HG03558 (cell line): Measurements from ENCODE around the gene SLC28A3.
"Not testable (repeated sequence)": the region's sequence is repeated elsewhere in the genome, so short reads cannot be mapped to it uniquely, and the experiment has no call there.

Experiments used
- ATAC-seq: cut with Tn5 transposase; IDR thresholded peaks from one replicate; pipeline ENCODE4 v1.9.1; 2021; ENCODE audit warnings: moderate number of reproducible peaks; ENCODE audit not compliant: unreplicated experiment; ENCODE audit errors: extremely low read depth

Gene SLC28A3, protein sequence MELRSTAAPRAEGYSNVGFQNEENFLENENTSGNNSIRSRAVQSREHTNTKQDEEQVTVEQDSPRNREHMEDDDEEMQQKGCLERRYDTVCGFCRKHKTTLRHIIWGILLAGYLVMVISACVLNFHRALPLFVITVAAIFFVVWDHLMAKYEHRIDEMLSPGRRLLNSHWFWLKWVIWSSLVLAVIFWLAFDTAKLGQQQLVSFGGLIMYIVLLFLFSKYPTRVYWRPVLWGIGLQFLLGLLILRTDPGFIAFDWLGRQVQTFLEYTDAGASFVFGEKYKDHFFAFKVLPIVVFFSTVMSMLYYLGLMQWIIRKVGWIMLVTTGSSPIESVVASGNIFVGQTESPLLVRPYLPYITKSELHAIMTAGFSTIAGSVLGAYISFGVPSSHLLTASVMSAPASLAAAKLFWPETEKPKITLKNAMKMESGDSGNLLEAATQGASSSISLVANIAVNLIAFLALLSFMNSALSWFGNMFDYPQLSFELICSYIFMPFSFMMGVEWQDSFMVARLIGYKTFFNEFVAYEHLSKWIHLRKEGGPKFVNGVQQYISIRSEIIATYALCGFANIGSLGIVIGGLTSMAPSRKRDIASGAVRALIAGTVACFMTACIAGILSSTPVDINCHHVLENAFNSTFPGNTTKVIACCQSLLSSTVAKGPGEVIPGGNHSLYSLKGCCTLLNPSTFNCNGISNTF

DNA sequence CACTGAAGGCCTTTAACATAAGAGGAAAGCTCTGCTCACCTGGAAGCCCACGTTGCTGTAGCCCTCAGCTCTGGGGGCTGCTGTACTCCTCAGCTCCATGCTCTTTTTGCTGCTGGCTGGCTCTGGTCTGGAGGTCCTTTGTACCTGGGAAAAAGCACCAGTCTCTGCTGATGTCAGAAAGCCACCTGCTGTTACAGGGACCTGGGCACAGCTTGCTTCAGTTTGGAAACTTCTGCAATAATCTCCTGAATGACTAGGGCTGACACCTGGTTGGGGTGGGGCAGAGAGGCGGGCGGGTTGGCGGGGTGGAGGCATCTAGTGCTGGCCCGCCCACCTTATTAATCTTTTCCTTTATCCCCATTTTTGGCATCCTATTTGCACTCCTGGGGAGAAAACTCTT, at the start of gene SLC28A3:
SLC28A3 (minus strand) TSS at position 224 of the 400 bp plus-strand sequence; CDS start at position 99, 125 bp downstream.
- no peak for ATAC-seq

DNA sequence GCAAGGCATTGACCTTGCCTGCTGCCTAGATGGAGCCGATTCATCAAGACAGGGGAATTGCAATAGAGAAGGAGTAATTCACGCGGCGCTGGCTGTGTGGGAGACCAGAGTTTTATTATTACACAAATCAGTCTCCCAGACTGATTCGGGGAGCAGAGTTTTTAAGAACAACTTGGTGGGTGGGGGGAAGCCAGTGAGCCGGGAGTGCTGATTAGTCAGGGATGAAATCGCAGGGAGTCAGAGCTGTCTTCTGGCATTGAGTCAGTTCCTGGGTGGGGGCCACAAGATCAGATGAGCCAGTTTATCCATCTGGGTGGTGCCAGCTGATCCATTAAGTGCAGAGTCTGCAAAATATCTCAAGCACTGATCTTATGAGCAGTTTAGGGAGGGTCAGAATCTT, 49.7 kb upstream of the SLC28A3 start:
- ATAC-seq, result not testable (repeated sequence)

DNA sequence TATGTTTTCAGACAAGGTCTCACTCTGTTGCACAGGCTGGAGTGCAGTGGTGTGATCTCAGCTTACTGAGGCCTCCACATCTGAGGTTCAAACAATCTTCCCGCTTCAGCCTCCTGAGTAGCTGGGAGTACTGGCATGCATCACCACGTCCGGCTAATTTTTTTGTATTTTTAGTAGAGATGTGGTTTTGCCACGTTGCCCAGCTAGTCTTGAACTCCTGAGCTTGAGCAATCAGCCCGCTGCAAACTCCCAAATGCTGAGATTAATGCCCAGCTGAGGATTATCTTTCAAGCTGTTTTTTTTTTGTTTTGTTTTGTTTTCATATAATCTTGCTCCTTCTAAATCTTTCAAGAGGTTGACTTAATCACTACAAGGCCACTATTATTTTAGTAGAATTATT, 47.3 kb upstream of the SLC28A3 start:
- ATAC-seq, result no peak

DNA sequence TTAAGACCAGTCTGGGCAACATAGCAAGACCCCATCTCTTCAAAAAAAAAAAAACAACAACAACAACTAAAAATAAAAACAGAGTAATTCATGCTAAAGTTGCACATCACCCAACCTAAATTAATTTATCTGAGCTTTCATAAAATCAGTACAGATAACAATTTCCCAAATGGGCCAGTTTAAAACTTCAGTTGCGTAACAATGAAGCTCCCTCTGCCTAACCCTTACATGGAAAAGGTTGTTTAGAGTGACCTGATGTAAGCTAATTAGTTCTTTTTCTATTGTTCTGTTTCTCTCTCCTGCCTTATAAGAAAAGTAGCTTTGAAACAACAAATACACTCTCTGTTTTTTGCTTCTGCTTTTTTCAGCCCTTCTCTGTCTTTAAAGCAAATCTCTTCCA, 46.2 kb upstream of the SLC28A3 start:
- ATAC-seq, result no peak

DNA sequence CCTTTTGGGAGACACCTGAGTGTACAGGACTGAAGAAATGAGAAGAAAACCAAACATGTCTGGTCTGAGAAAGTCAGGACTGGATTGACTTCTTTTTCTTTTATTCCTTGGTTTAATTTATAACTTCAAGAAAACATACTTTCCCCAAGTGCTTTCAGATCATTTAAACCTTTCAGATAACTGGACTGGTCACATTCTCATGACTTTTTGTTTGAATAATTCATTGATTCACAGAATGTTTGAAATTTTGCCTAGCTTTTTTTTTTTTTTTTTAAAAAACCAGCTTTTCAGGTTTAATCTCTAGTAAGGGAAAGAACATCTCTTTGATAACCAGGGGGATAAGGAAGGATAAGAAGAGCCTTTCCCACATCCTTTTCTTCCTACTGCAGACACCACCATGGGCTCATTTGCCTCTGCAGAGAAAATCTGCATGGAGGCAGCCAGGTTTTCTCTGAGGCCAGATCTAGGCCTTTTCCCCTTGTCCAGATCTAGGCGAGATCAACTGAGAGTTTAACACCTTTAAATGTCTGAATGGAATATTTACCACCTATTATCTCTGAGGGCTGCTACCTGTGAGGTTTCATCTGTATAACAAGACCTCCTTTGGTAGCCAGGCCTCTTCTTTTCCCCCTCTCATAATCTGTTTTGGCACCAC, 45.0 kb upstream of the SLC28A3 start:
- no peak for ATAC-seq

DNA sequence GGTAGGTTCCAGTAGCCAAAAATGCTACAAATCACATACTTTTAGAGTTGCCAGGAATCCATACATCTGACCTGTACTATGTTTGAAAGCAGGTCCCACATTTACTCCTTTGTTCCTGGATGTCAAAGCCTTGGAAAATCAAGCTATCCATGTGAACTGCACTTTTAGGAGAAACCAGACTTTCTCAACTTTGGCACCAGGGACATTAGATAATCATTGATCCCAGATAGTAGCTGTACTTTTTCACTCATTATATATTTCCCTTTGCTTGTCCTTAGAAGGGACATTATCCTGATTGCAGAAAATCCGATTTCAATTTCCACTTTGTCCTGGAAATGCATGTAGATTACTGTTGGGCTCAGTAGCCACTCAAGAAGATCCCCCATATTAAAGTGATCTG, 44.1 kb upstream of the SLC28A3 start:
- ATAC-seq, result no peak

DNA sequence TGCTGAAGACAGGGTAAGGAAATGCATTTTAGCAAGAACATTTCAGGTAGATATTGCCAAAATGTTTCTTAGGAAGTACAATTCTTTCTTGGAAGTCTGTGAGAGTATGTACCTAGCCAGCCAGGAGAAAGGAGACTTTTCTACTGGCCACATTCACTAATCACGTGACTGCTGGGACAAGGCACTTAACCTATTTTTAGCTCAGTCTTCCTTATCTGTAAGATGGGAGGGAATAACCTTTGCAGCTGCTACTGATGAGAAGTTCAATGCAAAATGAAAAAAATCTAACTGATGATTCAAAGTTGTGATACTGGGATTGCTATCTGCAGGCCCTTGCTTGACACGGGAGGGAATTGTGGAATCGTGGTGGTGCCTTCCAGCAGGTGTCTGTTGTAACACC, 42.6 kb upstream of the SLC28A3 start:
- no peak for ATAC-seq

DNA sequence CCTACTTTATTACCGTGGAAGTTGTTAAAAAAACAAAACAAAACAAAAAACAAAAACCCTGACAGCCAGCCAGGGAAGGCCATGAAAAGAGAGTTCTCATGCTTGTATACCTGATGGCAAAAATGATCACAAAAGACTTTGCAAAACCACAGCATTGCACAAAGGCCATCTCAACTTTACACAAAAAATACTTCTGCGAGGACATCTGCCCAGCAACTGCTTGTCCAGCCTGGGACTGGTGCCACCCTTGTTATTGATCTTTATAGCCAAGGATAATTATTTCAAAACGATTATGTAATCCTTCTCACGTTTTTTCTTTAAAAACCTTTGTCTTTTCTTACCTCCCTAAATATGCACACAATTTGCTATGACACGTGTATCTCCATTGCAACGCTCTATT, 42.2 kb upstream of the SLC28A3 start:
- ATAC-seq, result no peak

DNA sequence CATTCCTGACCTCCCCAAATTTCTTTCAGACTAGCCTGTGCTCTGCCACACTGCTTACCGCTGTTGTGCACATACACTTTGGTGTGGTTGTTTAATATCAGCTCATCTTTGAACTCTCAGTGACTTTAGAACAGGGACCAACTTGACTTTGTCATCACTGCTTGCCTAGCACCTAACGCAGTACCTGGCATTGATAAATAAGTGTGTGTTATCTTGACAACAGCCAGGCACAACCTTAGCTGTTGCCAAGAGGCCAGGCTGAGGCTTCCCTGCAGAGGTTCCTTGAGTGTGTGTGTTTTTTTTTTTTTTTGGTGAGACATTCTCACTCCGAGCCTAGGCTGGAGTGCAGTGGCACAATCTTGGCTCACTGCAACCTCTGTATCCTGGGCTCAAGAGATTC, 41.0 kb upstream of the SLC28A3 start:
- no peak for ATAC-seq

DNA sequence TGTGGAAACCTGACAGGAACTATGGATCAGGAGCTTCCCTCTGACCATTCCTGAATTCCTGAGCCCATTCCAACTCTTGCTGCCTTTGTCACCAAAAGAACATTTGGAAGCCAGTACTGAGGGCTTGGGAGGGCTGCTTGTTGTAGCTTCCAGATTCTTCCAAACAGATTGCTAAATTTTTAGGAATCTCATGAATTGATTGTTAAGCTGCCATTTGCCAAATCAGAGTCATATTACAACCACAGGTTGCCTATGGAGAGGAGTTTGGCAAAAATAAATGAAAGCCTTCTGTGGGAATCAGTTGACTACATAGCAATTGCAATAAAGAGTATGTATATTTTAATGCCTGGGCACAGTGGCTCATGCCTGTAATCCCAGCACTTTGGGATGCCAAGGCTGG, 39.2 kb upstream of the SLC28A3 start:
- ATAC-seq, result no peak

DNA sequence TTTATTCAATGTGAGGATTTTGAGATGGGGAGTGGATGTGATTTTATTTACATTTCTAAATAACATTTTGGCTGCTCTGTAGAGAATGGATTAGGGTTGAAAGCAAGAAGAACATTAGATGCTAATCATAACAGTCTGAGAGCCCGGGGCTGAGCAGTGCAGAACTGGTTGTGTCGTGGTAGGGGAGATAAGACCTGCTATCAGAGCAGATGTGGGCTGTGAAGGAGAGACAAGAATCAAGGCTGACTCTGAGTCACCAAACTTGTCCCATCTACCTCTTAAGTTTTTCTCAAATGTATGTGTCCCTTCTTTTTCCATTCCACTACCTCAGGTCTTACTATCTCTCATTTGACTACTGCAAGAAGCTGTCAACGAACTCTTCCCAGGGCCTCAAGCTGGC, 35.4 kb upstream of the SLC28A3 start:
- ATAC-seq, result no peak

DNA sequence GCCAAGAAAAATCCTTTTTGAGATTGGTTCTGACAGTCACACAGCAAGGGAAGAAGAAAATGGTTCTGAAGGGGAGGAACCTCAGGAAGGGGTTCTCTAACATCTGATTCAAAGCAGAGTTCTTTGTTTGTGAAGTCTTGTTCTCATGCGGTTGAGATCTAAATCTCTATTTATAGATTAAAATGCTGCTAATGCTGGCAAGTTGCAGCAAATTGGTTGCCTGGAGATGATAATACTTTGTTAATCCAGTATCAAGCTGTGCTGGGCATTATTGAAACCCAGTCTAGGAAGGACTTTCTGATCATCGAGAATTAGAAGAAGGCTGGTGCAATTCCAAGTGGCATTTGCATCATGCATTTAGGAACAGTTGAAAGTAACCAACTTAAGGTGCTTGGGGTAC, 34.0 kb upstream of the SLC28A3 start:
- no peak for ATAC-seq

DNA sequence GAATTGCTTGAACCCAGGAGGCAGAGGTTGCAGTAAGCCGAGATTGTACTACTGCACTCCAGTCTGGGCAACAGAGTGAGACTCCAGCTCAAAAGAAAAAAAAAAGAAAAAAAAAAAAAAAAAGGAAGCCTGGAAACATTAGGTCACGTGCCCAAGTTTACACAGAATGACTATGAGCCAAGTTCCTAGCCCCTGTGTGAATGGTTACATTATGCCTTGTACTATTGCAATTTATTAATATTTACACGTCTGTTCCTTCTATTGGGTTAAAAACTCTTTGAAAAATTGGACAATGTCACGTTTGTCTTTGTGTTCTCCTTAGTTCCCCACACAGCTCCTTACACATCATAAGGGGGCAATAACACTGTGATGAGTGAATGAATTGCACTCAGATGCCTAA, 33.5 kb upstream of the SLC28A3 start:
- ATAC-seq, result no peak

DNA sequence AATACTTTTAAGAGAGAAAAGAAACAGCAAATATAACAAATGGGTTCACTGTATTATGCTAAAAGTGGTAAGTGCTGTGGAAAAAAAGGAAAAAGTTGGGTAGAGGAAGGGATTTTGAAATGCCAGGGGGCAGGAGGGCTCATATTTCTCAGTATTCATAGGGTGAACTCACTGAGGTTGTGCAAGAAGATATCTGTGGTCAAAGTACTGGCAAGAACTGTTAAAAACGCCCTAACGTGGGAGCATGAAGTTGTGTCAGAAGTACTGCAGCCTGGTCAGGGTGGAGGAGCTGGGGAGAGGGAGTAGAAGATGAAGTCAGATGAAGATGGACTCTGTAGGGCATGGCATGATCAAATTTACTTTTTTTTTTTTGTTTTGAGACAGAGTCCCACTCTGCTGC, 31.2 kb upstream of the SLC28A3 start:
- no peak for ATAC-seq

DNA sequence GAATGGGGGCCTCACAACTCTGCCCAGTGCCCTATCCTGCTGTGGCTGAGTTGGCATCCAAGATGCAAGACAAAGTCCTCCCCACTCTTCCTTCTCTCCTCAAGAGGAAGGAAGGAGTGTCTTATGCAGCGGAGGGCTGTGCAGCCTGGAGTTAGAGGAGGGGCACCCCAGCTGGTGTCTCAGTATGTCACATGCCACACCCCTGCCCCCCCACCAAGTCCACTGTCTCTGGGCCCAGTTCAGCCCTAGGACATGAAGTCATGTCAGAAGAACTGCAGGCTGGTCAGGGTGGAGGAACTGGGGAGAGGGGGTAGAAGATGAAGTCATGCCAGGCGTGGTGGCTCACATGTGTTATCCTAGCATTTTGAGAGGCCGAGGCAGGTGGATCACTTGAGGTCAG, 28.0 kb upstream of the SLC28A3 start:
- no peak for ATAC-seq

DNA sequence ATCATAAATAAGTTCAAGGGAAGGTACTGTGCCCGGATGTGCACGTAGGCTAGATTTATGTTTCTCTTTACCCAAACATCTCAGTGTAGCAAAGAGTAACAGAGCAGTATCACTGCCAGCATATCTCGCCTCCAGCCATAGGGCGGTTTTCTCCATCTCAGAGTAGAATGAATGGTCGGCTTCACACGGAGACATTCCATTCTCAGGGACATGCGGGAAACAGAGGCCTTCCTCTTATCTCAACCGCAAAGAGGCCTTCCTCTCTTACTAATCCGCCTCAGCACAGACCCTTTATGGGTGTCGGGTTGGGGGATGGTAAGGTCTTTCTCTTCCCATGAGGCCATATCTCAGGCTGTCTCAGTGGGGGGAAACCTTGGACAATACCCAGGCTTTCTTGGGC, 27.2 kb upstream of the SLC28A3 start:
- ATAC-seq, result not testable (repeated sequence)

DNA sequence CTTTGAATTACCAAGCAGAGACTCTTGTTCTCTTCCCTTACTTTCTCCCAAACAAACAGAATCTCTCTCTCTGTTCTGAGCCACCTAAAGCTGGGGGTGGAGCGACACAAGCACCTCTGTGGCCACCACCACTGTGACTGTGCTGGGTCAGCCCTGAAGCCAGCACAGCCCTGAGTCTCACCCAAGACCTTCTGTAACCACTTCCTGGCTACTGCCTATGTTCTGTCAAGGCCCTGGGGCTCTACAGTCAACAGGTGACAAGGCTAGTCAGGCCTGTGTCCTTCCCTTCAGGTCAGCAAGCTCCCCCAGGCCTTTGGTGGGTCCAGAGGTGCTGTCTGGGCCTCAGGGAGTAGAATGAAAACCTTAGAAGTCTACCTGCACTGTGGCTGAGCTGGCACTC, 26.1 kb upstream of the SLC28A3 start:
- no peak for ATAC-seq

DNA sequence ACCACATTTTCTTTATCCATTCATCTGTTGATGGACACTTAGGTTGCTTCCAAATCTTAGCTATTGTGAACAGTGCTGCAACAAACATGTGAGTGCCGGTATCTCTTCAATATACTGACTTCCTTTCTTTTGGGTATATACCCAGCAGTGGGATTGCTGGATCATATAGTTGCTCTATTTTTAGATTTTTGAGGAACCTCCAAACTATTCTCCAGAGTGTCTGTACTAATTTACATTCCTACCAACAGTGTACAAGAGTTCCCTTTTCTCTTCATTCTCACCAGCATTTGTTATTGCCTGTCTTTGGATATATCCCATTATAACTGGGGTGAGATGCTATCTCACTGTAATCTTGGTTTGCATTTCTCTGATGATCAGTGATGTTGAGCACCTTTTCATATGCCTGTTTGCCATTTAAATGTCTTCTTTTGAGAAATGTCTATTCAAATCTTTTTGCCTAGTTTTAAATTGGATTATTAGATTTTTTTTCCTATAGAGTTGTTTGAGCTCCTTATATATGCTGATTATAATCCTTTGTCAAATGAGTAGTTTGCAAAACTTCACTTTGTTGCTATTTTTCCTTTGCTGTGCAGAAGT, 24.4 kb upstream of the SLC28A3 start:
- ATAC-seq, result not testable (repeated sequence)

DNA sequence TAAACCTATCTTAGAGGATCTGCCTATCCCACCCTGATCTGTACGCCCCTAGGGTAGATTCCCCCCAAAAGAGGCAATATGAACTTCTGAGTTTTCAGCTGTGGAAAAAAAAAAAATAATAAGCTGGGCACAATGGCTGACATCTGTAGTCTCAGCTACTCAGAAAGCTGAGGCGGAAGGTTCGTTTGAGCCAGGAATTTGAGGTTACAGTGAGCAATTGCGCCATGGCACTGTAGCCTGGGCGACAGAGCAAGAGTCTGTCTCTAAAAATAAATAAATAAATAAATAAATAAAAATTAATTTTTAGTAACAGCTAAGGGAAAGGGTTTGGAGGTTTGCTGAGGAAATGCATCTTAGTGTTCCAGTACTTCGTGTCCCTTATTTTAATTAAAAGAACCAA, 21.1 kb upstream of the SLC28A3 start:
- no peak for ATAC-seq

DNA sequence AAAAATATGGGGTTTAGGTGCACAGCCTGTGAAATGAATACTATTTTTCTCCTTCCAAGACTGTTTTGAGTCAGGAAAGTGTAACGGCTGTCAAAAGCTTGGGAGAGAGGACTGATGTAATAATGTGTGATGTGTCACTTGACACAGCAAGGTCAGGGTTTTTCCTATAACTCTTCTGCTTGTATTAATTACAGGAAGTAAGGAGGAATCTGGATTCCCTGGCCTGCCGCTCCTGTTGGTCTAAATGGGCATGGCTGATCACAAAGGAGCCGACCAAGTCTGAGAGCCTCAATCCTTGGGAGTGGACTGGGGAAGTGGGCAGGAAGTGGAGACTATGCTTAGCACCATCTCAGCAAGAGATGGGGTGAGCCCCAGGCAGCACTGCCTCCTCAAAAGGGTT, 16.7 kb upstream of the SLC28A3 start:
- ATAC-seq, result no peak

DNA sequence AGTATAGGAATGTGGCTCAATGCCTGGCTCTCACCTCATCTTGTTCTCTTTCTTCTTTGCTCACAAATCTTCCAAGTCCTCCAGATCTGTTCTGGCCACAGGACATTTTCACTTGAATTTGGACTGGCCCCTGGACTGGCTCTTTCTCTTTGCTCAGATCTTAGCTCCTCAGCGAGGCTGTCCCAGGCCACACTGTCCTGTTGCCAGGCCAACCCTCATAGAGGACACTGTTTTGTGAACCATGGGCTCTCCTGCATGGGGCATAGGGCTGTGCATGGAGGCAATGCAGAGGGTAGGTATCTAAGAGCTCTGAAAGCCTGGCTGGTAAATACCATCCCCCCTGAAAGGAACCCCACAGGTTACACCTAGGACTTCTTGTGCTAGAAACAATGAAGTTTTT, 13.5 kb upstream of the SLC28A3 start:
- ATAC-seq, result no peak
